Ascending aorta (tissue), 2 donors: ENCODE results near the gene IRF7. TPM values are rescaled to one million over a fixed set of nuclear protein-coding genes. Genes with fewer than 3 reads are reported as not detected.

Source experiments
- DNase-seq, 2 donors: peaks; one replicate each; pipeline ENCODE4 v3.0.0-alpha.2; 2019; ENCODE audit warnings: low spot score in 2 of 2
- H3K27ac ChIP-seq, 2 donors: fragments of 200-600 bp; sonication (generic); one replicate each; pipeline ENCODE4 v1.5.1; 2016 to 2017; ENCODE audit warnings: mild to moderate bottlenecking in 1 of 2
- H3K27me3 ChIP-seq: fragments of 200-600 bp; sonication (generic); one replicate; pipeline ENCODE4 v1.5.1; 2017
- H3K36me3 ChIP-seq, 2 donors: fragments of 200-600 bp; sonication (generic); one replicate each; pipeline ENCODE4 v1.5.1; 2016
- H3K4me1 ChIP-seq, 2 donors: fragments of 200-600 bp; sonication (generic); one replicate each; pipeline ENCODE4 v1.5.1; 2016 to 2017; ENCODE audit warnings: mild to moderate bottlenecking in 1 of 2
- H3K4me3 ChIP-seq, 2 donors: fragments of 200-600 bp; sonication (generic); one replicate each; pipeline ENCODE4 v1.5.1; 2016 to 2017; ENCODE audit warnings: mild to moderate bottlenecking in 1 of 2
- H3K9me3 ChIP-seq, 2 donors: fragments of 200-600 bp; sonication (generic); one replicate each; pipeline ENCODE4 v1.5.1; 2016
- CTCF ChIP-seq, 3 experiments: fragments of 200-600 bp in 2 of 3; fragments of 450-650 bp in 1 of 3; sonication (generic) in 2 of 3; IDR thresholded peaks; one replicate each; pipeline ENCODE4 v1.5.1; 2016 to 2019; ENCODE audit warnings: antibody characterized with exemption in 3 of 3, mild to moderate bottlenecking in 1 of 3, moderate library complexity in 1 of 3
- intact Hi-C: fragments of 100-400 bp; cut with DNase I; formaldehyde crosslinking; loops from one replicate; pipeline ENCODE4 v1.15.1; 2023
- total RNA-seq: library from RNA; depleted of rRNA; stranded (reverse); fragments of >200 nt; gene quantifications from one replicate; pipeline ENCODE4 v1.1.0, GENCODE V29; 2016

Gene IRF7
- total RNA-seq, 1 donor from 2014 or later = 44.6 TPM

DNA sequence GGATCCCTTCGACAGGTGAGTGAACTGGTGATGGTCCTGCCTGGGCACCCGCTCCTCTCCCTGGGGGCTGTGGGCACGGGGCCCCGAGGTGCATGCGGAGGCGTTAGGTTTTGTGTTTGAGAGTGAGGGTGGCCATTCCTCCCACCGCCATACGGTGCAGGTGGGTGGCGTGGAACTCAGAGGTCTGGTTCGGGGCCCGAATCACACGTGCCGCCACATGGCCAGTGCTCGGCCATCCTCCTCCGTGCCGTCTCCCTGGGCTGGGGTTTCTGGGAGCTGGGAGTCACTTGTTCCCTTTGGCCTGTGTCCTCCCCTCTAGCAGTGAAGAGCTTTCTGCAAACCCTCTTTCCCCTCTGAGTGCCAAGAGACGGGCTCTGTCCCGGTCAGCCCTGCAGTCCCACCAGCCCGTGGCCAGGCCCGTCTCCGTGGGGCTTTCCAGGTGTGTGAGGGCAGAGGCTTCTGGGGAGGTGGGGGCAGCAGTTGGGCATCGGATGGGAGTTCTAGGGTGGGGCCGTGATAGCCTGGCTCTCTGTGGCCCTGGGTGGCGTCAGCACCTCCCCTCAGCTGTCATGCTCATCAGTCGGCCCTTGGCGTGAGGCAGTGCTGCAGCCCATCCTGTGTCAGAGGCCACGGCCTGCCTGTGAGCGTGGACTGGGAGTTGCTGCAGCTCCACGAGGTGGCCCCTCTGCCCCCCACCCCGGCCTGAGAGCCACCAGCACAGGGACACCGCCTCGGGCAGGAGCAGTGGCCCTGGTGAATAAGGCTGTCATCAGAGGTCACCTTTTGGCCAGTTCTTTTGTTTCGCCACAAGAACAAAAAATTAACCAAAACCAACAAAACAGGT lies 10.2 kb downstream of the IRF7 start:
- no peak for DNase-seq
- Histone ChIP-seq H3K4me1 (no peaks in the 10 kb centered on the region), H3K4me3 (no peak overlapping the region), H3K36me3 (peaks cover 97 to 100% of the 10 kb centered on the region in 2 donors), H3K27me3 (no peaks in the 10 kb centered on the region), H3K27ac (no peak overlapping the region), H3K9me3 (no peaks in the 10 kb centered on the region)
- no peak for TF ChIP-seq CTCF (IDR thresholded peaks at IDR 0.05)
- intact Hi-C loops = no loop called here

DNA sequence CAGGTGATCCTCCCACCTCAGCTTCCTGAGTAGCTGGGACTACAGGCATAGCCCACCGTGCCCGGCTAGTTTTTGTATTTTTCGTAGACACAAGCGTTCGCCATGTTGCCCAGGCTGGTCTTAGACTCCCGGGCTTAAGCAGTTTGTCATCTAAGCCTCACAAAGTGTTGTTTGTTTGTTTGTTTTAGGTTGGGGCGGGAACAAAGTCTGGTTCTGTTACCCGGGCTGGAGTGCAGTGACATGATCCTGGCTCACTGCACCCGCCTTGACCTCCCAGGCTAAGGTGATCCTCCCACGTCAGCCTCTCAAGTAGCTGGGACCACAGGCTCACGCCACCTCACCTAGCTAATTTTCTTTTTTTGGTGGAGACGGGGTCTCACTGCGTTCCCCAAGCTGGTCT lies 12.6 kb downstream of the IRF7 start:
- DNase-seq = no peak
- Histone ChIP-seq H3K27me3 (no peaks in the 10 kb centered on the region), H3K36me3 (peaks cover 94 to 98% of the 10 kb centered on the region in 2 donors), H3K4me3 (no peak overlapping the region), H3K9me3 (no peaks in the 10 kb centered on the region), H3K4me1 (no peaks in the 10 kb centered on the region), H3K27ac (no peak overlapping the region)
- no peak for TF ChIP-seq CTCF (IDR thresholded peaks at IDR 0.05)
- intact Hi-C loops = no loop called here

- Histone ChIP-seq H3K36me3 (peaks cover 94 to 98% of the 10 kb centered on the region in 2 donors), H3K4me3 (no peak overlapping the region), H3K4me1 (no peaks in the 10 kb centered on the region), H3K27me3 (no peaks in the 10 kb centered on the region), H3K9me3 (no peaks in the 10 kb centered on the region), H3K27ac (no peak overlapping the region)
- intact Hi-C loops = no loop called here
- TF ChIP-seq CTCF (IDR thresholded peaks at IDR 0.05) = no peak
- no peak for DNase-seq
These were observed 14.0 kb downstream of the IRF7 start for GRCh38 chr11:601573-602245.

DNA sequence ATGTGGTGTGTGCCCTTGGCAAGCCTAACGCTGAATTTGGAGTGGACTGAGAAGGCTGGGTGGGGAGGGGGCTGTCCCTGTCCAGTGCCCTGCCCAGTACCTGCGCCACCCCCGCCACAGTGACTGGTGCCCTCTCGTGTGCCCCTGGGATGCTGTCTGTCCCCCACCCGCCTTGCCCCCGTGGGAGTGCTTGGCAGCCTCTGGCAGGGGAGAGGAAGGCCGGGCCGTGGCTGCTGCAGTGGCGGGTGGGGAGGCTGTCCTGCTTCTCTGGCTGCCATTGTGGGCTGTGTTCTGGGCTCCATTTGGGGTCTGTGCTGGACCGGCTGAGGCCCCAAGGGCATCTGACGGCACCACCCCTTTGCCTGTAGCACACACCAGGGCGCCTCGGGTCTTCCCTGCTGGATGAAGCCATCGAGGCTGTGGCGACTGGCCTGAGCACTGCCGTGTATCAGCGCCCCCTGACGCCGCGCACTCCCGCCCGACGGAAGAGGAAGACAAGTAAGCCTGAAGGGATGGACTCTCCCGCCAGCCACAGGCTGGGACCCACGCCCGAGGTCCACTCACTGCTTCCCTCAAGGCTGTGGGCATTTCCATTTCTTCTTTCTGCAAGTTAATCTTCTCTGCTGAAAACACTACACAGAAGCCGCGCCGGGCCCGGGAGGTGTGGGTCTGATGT lies 17.6 kb downstream of the IRF7 start:
- H3K36me3 ChIP-seq = peaks cover 92 to 98% of the 10 kb centered on the region in 2 donors
- no peaks in the 10 kb centered on the region for H3K4me1 ChIP-seq
- no peaks in the 10 kb centered on the region for H3K9me3 ChIP-seq
- H3K27ac ChIP-seq = no peak overlapping the region
- no peak for DNase-seq
- intact Hi-C loops = no loop called here
- no peak for TF ChIP-seq CTCF (IDR thresholded peaks at IDR 0.05)
- H3K27me3 ChIP-seq = no peaks in the 10 kb centered on the region
- H3K4me3 ChIP-seq = no peak overlapping the region

DNA sequence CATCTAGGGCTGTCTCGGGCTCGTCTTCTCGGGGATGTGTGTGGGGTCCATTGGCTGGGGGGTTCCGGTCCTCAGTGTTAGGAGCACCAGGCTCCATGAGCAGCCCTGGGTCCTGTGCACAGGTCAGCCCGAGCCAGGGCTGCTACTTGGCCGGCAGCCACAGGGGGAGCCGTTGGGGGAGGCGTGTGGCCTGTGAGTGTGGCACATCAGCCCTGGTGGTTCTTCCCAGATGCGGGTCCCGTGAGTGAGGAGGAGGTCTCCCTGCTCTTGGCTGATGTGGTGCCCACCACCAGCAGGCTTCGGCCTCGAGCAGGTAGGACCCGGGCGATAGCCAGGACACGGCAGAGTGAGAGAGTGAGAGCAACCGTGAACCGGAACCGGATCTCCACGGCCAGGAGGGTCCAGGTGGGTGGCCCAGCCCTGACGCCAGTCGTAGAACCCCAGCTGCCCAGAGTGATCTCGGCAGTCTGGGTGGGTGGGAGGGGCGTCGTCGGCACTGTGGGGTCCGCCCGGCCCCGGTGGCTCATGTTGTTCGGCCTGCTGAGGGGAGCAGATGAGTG lies 18.5 kb downstream of the IRF7 start:
- Histone ChIP-seq H3K27me3 (no peaks in the 10 kb centered on the region), H3K9me3 (no peaks in the 10 kb centered on the region), H3K4me1 (no peaks in the 10 kb centered on the region), H3K4me3 (no peak overlapping the region), H3K36me3 (peaks cover 92 to 98% of the 10 kb centered on the region in 2 donors), H3K27ac (no peak overlapping the region)
- no peak for TF ChIP-seq CTCF (IDR thresholded peaks at IDR 0.05)
- no peak for DNase-seq
- intact Hi-C loops = no loop called here
